KG1 (cell line): Measurements from ENCODE around the gene SEZ6L.
A peak's percentile ranks its signal among the peaks of the same experiment; 100 is the strongest.
"Not testable (repeated sequence)": the region's sequence is repeated elsewhere in the genome, so short reads cannot be mapped to it uniquely, and the experiment has no call there.

Experiments
- DNase-seq: peaks from one replicate; lab custom pipeline; 2025; lab: John Stamatoyannopoulos, UW

Gene SEZ6L

GRCh38 chr22:26383968-26384556 lies 214.8 kb downstream of the SEZ6L start:
- no peak for DNase-seq

GRCh38 chr22:26385164-26385563 lies 215.9 kb downstream of the SEZ6L start:
- no peak for DNase-seq

- no peak for DNase-seq
These were observed 219.9 kb downstream of the SEZ6L start for GRCh38 chr22:26389125-26389524.

DNA sequence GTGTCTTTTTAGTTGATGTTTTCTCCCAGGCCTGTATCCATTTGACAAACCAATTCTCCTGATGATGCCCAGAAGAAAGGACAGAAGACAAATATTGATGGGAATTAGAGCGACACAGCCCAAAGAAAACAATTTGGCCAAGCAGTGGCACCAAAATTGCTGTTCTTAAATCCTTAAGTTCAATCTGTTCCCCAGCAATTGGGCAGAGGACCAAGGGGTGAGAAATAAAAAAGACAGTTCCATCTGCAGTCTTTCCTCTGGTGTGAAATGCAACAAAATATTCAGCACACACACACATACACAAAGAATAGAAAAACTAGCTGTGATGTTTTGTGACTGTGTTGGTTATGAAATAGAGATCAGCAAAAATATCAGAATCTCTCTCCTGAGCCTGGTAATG lies 221.8 kb downstream of the SEZ6L start:
- no peak for DNase-seq

- no peak for DNase-seq
These were observed 222.4 kb downstream of the SEZ6L start for GRCh38 chr22:26391623-26392022.

DNA sequence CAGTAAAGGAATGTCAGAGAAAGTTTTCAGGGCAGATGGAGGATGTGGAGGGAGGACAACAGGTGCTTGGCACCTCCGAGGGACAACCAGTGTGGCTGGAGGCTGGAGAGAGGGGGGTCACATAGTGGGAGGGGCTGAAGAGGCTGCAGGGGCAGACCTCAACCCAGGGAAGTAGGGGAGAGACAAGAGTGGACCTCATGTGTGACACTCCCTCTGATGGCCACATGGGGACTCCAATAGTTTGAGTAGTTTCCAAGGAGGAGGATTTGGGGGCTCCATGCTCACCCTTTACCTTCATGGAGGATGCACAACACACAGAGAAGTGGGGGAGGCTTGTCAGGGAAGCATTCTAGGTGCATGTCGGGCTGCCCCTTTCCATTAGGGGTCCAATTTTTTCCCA lies 224.7 kb downstream of the SEZ6L start:
- no peak for DNase-seq

DNA sequence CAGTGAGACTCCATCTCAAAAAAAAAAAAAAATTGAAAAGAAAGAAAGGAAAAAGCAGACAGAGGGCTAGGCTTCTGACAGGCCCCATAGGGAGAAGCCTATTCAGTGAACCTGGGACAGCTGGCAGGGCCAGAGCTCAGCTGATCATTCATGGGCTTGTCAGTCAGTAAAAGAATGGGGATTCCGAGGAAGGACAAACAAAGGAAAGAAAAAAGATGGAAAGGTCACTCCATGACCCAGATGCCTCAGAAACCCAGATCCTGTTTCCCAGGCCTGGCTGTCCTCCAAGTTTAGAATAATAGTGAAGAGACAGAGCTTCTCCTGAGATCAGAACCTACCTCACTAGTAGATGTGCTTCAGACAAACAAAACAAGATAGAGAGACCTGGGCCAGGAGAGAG lies 225.5 kb downstream of the SEZ6L start:
- no peak for DNase-seq

DNA sequence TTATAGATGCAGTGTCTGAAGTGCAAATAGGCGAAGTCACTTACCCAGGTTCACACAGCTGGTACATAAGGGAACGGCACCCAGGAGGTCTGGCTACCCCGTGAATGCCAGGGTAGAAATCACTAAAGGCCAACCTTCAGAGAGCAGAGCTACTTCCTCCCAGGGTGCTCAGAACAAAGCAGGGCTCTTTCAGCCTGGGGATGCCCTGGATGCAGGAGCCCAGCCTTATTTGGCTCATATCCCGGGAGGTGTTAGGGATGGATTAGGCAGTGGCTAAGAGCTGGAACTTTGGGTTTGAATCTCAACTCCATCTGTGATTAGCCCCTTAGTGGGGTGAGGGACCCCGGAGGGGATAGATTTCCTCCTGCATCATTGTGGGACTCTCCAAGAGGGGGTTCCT lies 226.7 kb downstream of the SEZ6L start:
- no peak for DNase-seq

DNA sequence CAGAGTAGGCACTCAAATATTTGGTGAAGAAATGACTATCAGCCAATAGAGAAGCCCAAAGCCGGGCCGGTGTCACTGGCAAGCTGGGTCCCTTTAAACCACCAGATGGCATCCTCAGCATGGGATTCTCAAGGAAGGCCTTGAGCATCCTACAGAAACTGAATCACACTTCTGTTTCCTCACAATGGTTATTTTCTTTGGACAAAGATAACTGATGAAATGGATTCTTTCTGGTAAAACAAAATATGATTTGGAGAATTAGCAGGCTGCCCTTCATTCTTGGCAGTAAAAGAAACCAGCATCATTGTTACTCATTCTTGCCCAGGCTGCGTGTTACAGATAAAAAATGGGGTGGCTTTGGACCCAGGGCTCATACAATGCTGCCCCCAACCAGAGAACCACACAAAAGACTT lies 229.5 kb downstream of the SEZ6L start:
- peak; percentile 7 for DNase-seq

DNA sequence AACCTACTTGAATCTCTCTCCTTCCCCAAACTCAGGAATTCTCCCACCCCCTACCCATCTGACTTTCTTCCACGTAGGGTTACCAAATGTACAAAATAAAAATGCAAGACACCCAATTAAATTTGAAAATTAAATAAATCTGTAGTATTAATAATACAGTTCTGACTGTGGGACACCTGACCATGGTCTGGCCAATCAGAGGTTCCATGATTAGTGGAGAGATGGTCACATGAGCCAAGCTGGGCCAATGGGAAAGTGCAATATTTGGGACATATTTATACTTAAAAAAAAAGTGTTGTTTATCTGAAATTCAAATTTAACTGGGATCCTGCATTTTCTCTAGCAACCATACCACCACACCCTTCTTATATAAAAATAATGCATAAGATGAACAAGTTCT lies 230.0 kb downstream of the SEZ6L start:
- no peak for DNase-seq

DNA sequence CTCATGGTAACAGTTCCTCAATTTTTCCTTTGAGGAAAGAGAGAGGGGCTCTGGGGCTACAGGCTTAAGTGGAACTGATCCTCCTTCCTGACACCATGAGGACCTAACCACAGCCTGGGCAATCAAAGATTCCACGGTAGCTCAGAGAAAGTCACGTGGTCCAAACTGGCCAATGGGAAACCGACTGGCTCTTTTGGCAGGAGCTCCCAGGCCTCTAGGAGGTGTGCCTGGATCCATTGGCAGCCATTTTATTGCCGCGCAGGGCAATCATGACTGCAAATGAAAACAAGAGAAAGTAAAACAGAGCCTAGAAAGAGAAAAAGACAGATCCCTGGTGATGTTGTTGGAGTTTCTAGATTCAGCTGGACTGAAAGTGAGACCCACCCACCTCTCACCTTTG lies 232.5 kb downstream of the SEZ6L start:
- DNase-seq: no peak

- peak; percentile 31 for DNase-seq
These were observed 235.7 kb downstream of the SEZ6L start for GRCh38 chr22:26404851-26405421.

DNA sequence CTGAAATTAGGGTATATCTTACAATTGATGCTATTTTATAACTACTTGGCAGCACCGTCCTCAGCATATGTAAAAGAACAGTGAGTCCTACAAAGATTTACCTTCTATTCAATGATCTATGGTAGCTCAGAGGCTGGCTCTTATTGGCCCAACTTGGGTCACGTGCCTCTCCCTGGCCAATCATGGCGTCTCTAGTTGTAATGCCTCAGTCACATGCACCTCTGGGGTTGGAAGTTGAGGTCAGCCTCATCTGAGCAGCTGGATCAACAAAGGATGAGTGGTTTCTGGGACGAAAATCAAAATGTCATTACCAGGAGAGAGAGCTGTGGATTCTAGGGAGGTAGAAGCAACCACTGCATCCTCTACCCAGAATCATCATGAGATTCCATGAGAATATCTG lies 236.9 kb downstream of the SEZ6L start:
- no peak for DNase-seq

- DNase-seq: not testable (repeated sequence)
These were observed 239.4 kb downstream of the SEZ6L start for GRCh38 chr22:26408562-26409220.

GRCh38 chr22:26409719-26410335 lies 240.6 kb downstream of the SEZ6L start:
- DNase-seq: no peak

- DNase-seq: no peak
These were observed 241.1 kb downstream of the SEZ6L start for GRCh38 chr22:26410386-26410785.

DNA sequence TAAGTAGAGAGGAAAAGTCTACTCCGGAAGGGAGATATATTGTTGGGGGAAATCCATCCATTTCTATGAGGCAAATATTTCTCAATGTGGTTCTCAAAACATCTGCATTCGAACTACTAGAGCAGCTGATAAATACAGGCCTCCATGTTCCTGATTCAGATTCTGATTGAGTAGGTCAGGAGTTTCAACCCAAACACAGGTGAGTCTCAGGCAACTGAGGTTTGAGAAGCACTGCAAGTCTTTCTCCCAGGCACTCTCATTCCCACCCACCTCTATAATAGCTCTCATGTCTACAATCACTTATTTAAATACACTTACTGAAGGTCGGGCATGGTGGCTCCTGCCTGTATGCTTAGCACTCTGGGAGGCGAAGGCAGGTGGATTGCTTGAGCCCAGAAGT lies 245.1 kb downstream of the SEZ6L start:
- no peak for DNase-seq

- DNase-seq: no peak
These were observed 247.0 kb downstream of the SEZ6L start for GRCh38 chr22:26416256-26416655.

DNA sequence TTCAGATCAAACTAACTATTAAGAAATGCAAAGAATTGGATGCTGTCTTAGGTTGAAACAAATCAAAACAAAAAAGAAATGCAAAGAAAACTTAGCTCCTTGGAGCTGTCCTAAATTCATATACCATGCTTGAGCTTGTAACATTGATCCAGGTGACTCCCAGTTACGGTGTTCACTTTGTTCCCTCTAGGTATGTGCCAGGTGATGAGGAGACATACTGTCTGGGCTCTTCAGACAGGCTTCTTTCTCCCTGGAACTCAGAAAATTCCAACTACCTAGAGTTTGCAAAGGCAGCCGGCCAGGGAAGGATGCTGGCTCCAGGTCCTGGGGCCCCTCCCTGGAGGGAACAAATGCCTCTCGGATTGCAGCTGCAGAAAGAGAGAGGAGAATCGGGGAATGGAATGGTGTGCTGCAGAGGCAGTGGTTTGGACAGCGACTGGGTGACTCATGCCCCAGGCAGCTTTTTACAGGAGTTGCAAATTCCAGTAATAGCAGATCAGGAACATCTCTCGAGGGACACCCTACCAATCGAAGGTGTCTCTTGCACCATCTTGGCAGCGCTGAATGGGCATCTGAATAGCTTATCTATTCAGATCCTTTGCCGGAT lies 247.5 kb downstream of the SEZ6L start:
- DNase-seq: no peak

DNA sequence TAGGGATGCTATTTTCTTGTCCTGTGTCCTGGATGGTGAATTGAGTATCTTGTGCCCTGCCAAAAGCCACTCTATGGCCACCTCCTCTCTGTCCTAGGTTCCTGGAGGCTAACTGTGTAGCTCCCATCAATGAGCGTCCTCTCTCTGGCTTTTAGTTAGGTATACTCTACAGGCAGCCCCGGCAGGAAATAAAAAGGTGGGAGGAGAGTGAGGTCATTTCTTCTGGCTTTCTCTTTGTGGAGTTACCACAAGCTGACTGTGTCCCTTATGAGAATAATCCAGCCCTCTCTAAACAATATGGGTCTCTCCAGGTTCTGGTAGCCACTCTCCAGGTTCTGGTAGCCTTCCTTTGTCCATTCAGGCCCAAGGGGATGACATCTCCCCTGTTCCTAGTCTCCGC lies 248.1 kb downstream of the SEZ6L start:
- DNase-seq: no peak

DNA sequence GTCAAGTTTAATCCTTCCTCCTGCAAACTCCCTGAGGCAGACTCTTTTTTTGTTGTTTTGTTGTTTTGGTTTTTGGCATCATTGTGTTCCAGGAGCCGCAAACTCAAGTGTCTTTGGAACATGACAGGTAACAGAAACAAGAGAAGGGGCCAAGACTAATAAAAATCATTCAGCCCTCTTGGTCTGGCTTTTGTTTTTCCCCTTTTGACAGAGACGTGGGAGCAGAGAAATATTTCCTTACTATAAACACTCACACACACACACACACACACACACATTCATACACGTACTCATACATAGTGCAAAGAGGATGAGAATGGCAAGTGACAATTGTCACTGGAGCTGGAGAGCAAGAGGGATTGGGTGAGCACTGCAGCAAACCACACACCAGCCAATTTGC lies 249.4 kb downstream of the SEZ6L start:
- DNase-seq: no peak

DNA sequence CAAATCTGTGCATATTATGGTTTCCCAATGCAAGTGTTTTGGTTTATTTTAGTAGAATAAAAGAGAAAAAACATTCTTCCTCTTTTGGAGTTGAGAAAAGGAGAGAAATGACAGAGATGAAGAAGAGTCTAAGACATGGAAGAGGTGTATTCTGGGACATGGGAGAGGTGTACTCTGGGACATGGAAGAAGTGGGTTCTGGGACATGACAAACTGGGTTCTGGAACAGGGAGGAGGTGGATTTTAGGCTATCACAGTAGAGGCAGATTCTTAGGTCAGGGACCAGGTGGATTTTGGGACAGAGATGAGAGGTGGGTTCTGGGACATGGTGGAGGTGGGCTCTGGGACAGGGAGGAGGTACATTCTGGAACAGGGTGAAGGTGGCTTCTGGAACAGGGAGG lies 257.7 kb downstream of the SEZ6L start:
- DNase-seq: no peak
